H1 (cell line): Measurements from ENCODE around the gene CLEC18B. TPM values are rescaled to one million over a fixed set of nuclear protein-coding genes. Genes with fewer than 3 reads are reported as not detected.
"Not testable (repeated sequence)": the region's sequence is repeated elsewhere in the genome, so short reads cannot be mapped to it uniquely, and the experiment has no call there.

Experiments used
- CTCF ChIA-PET: fragments of 300-600 bp; sonication (Branson Sonifier 250); formaldehyde crosslinking; loops from one replicate; lab custom pipeline; 2021; ENCODE audit not compliant: partially characterized antibody; lab: Charles Lee
- POLR2A ChIA-PET: fragments of 300-600 bp; sonication (Branson Sonifier 250); formaldehyde crosslinking; loops from one replicate; lab custom pipeline; 2021; ENCODE audit warnings: inconsistent platforms; ENCODE audit not compliant: partially characterized antibody; lab: Charles Lee
- DNase-seq, 2 experiments: peaks; one replicate each; pipeline versions ENCODE4 v3.0.0 to v3.0.0-alpha.2; 2010 to 2022; ENCODE audit warnings: low spot score in 2 of 2, low read depth in 1 of 2, mixed read lengths in 1 of 2
- FAIRE-seq: peaks from 2 replicates; lab custom pipeline; 2011; peaks lifted over from hg19 to GRCh38; lab: Jason Lieb, UNC
- H2AFZ ChIP-seq: 2 replicates; pipeline ENCODE4 v1.8.1; 2012; ENCODE audit warnings: low read length, inconsistent platforms
- H2AK5ac ChIP-seq: 2 replicates; pipeline ENCODE4 v1.6.1; 2013; ENCODE audit warnings: low read depth, low read length
- H2BK120ac ChIP-seq: replicated peaks from 2 replicates; pipeline ENCODE3; 2013; ENCODE audit warnings: low read depth, low read length, inconsistent platforms
- H2BK12ac ChIP-seq: 2 replicates; pipeline ENCODE4 v1.6.1; 2013; ENCODE audit warnings: low read depth, low read length
- H2BK15ac ChIP-seq: 2 replicates; pipeline ENCODE4 v1.6.1; 2013; ENCODE audit warnings: low read length
- H2BK20ac ChIP-seq: 2 replicates; pipeline ENCODE4 v1.6.1; 2013; ENCODE audit warnings: low read length
- H2BK5ac ChIP-seq: 2 replicates; pipeline ENCODE4 v1.6.1; 2013; ENCODE audit warnings: low read depth, low read length
- H3K14ac ChIP-seq: 2 replicates; pipeline ENCODE4 v1.6.1; 2013; ENCODE audit warnings: inconsistent platforms; ENCODE audit not compliant: insufficient read length
- H3K18ac ChIP-seq: 2 replicates; pipeline ENCODE4 v1.6.1; 2013; ENCODE audit warnings: low read length; ENCODE audit errors: extremely low read depth
- H3K23ac ChIP-seq: 2 replicates; pipeline ENCODE4 v1.6.1; 2013; ENCODE audit warnings: inconsistent platforms; ENCODE audit not compliant: insufficient read length
- H3K23me2 ChIP-seq: 2 replicates; pipeline ENCODE4 v1.6.1; 2013; ENCODE audit warnings: low read depth, low read length
- H3K27ac ChIP-seq: 2 replicates; pipeline ENCODE4 v1.6.1; 2011; ENCODE audit warnings: low read depth, low read length, inconsistent platforms
- H3K27me3 ChIP-seq, 4 experiments: replicated peaks in 1 of 4; 1 replicate in 1 of 4; 2 replicates in 3 of 4; pipeline versions ENCODE4 v1.6.1 to v1.8.1; 2011 to 2013; ENCODE audit warnings: low read length in 3 of 4, mild to moderate bottlenecking in 3 of 4, inconsistent platforms in 2 of 4, mixed read lengths in 2 of 4, moderate library complexity in 1 of 4; ENCODE audit not compliant: control insufficient read depth in 3 of 4, insufficient read depth in 3 of 4; ENCODE audit errors: extremely low read depth in 1 of 4
- H3K36me3 ChIP-seq, 4 experiments: 2 replicates each; pipeline versions ENCODE4 v1.6.1 to v1.8.1; 2011 to 2013; ENCODE audit warnings: mild to moderate bottlenecking in 4 of 4, low read length in 3 of 4, moderate library complexity in 2 of 4, control low read depth in 1 of 4, inconsistent platforms in 1 of 4; ENCODE audit not compliant: insufficient read depth in 4 of 4, control insufficient read depth in 2 of 4
- H3K4ac ChIP-seq: replicated peaks from 2 replicates; pipeline ENCODE3; 2013; ENCODE audit warnings: low read length, low read depth, mixed read lengths, inconsistent platforms; ENCODE audit not compliant: insufficient read length
- H3K4me1 ChIP-seq, 4 experiments: replicated peaks in 1 of 4; 1 replicate in 1 of 4; 2 replicates in 3 of 4; pipeline versions ENCODE4 v1.6.1 to v1.8.1; 2011 to 2013; ENCODE audit warnings: low read length in 3 of 4, inconsistent platforms in 2 of 4, mixed read lengths in 1 of 4; ENCODE audit not compliant: insufficient read depth in 4 of 4, control insufficient read depth in 3 of 4
- H3K4me2 ChIP-seq, 2 experiments: 2 replicates each; pipeline versions ENCODE4 v1.6.1 to v1.8.1; 2011 to 2013; ENCODE audit warnings: low read depth in 2 of 2, low read length in 2 of 2, control low read depth in 1 of 2, inconsistent platforms in 1 of 2, mild to moderate bottlenecking in 1 of 2; ENCODE audit not compliant: insufficient read depth in 1 of 2
- H3K4me3 ChIP-seq, 4 experiments: fragments of 200-600, 300-600 bp in 1 of 4; sonication (generic), shearing (Covaris generic), sonication (Bioruptor Twin) in 1 of 4; 2 replicates each; pipeline versions ENCODE4 v1.5.1 to v1.8.1; 2011 to 2016; ENCODE audit warnings: low read length in 4 of 4, low read depth in 3 of 4, control low read depth in 2 of 4, inconsistent platforms in 2 of 4, mild to moderate bottlenecking in 2 of 4, mixed read lengths in 1 of 4, moderate library complexity in 1 of 4; ENCODE audit not compliant: insufficient read depth in 2 of 4; ENCODE audit errors: extremely low read depth in 1 of 4
- H3K56ac ChIP-seq: replicated peaks from 2 replicates; pipeline ENCODE3; 2013; ENCODE audit warnings: low read depth, mild to moderate bottlenecking, mixed read lengths, low read length, inconsistent platforms; ENCODE audit not compliant: insufficient read length
- H3K79me1 ChIP-seq: 2 replicates; pipeline ENCODE4 v1.6.1; 2013; ENCODE audit warnings: low read depth, low read length, control low read depth
- H3K79me2 ChIP-seq, 2 experiments: 2 replicates each; pipeline versions ENCODE4 v1.6.1 to v1.8.1; 2012 to 2013; ENCODE audit warnings: low read length in 2 of 2, mild to moderate bottlenecking in 2 of 2, inconsistent platforms in 1 of 2; ENCODE audit not compliant: insufficient read depth in 2 of 2, control insufficient read depth in 1 of 2
- H3K9ac ChIP-seq, 4 experiments: replicated peaks in 1 of 4; 1 replicate in 1 of 4; 2 replicates in 3 of 4; pipeline versions ENCODE4 v1.6.1 to v1.8.1; 2011 to 2013; ENCODE audit warnings: low read depth in 3 of 4, low read length in 3 of 4, control low read depth in 2 of 4, mild to moderate bottlenecking in 2 of 4, moderate library complexity in 2 of 4, inconsistent platforms in 1 of 4; ENCODE audit errors: extremely low read depth in 1 of 4
- H3K9me3 ChIP-seq, 2 experiments: 2 replicates each; pipeline versions ENCODE4 v1.6.1 to v1.8.1; 2012 to 2013; ENCODE audit warnings: mild to moderate bottlenecking in 2 of 2, moderate library complexity in 2 of 2, control low read depth in 1 of 2, inconsistent platforms in 1 of 2, low read depth in 1 of 2, low read length in 1 of 2, mixed read lengths in 1 of 2; ENCODE audit not compliant: insufficient read depth in 2 of 2
- H4K20me1 ChIP-seq, 2 experiments: replicated peaks in 1 of 2; 2 replicates each; pipeline versions ENCODE3 to v1.8.1; 2011 to 2013; ENCODE audit warnings: inconsistent platforms in 2 of 2, low read length in 2 of 2, mild to moderate bottlenecking in 1 of 2; ENCODE audit not compliant: insufficient read depth in 2 of 2, control insufficient read depth in 1 of 2
- H4K5ac ChIP-seq: 2 replicates; pipeline ENCODE4 v1.6.1; 2013; ENCODE audit warnings: low read length, low read depth, mixed read lengths, inconsistent platforms; ENCODE audit not compliant: insufficient read length
- H4K8ac ChIP-seq: 2 replicates; pipeline ENCODE4 v1.8.0; 2013; ENCODE audit warnings: mild to moderate bottlenecking, moderate library complexity, low read length, inconsistent platforms; ENCODE audit not compliant: insufficient read depth; ENCODE audit errors: extremely low read depth
- H4K91ac ChIP-seq: replicated peaks from 2 replicates; pipeline ENCODE3; 2013; ENCODE audit warnings: low read length, mixed read lengths, inconsistent platforms; ENCODE audit not compliant: insufficient read length
- WGBS, 2 experiments: shearing (Covaris generic) in 1 of 2; methylation state at CpG; one replicate each; pipeline versions ENCODE4 v1.1.6 to v1.1.7; 2013 to 2015; ENCODE audit warnings: low lambda C conversion rate in 2 of 2, mixed read lengths in 2 of 2, inconsistent platforms in 1 of 2, low coverage in 1 of 2, missing lambda C conversion rate in 1 of 2; ENCODE audit not compliant: insufficient replicate concordance in 2 of 2, insufficient coverage in 1 of 2, insufficient read length in 1 of 2; ENCODE audit errors: extremely low coverage in 1 of 2, missing lambda C conversion rate in 1 of 2; 5-methylcytosine and 5-hydroxymethylcytosine counted together
- polyA plus RNA-seq, 7 experiments: library from polyadenylated mRNA; depleted of rRNA in 3 of 7; stranded (reverse) in 5 of 7; unstranded in 2 of 7; fragments of >200 nt in 5 of 7; fragments of 200-250 nt in 2 of 7; gene quantifications; 1 replicate in 5 of 7; 2 replicates in 1 of 7; 4 replicates in 1 of 7; pipeline versions ENCODE4 v1.2.1 to v1.2.3, GENCODE V29; 2011 to 2013; ENCODE audit warnings: missing spikeins in 2 of 7, mixed read lengths in 2 of 7
- total RNA-seq: library from RNA; stranded (reverse); fragmentation: NEBNext Ultra II Directional; extraction: Animal tissue kit (Norgen Biotek cat#: 25700); gene quantifications from 2 replicates; pipeline ENCODE4 v1.2.1, GENCODE V29; 2021

The CLEC18B gene
- total and polyA plus RNA-seq, 2 of the 8 experiments (the other 6 are each of a cell fraction or from before 2014, with no cell fraction given): 0.11 TPM; not detected in 1

GRCh38 chr16:74421482-74421785 lies 156 bp upstream of the CLEC18B start:
- H3K27ac ChIP-seq, H3K36me3 ChIP-seq, H2BK5ac ChIP-seq, H2BK12ac ChIP-seq, H3K4ac ChIP-seq, H3K23ac ChIP-seq, H3K27me3 ChIP-seq, H3K23me2 ChIP-seq, H3K79me2 ChIP-seq, DNase-seq, H2BK15ac ChIP-seq, H3K79me1 ChIP-seq, POLR2A ChIA-PET, H2AK5ac ChIP-seq, FAIRE-seq, H2BK120ac ChIP-seq, H3K4me2 ChIP-seq, H4K8ac ChIP-seq, CTCF ChIA-PET, H4K91ac ChIP-seq, H4K20me1 ChIP-seq, H3K4me1 ChIP-seq, H3K9ac ChIP-seq, H3K14ac ChIP-seq, H2BK20ac ChIP-seq, H3K18ac ChIP-seq, H3K4me3 ChIP-seq, H3K9me3 ChIP-seq, H2AFZ ChIP-seq, H3K56ac ChIP-seq, H4K5ac ChIP-seq: not testable (repeated sequence)
- WGBS, 2 experiments: 94% methylated on average over 6 of the region's 16 CpGs; no CpG with 5 or more reads in 1 of the 2 experiments

GRCh38 chr16:74419811-74420210 lies 1.5 kb downstream of the CLEC18B start:
- H3K79me2 ChIP-seq, H3K23me2 ChIP-seq, H2BK12ac ChIP-seq, H3K14ac ChIP-seq, DNase-seq, H2BK20ac ChIP-seq, H4K20me1 ChIP-seq, H3K4me1 ChIP-seq, H4K8ac ChIP-seq, H3K56ac ChIP-seq, H3K9me3 ChIP-seq, H3K18ac ChIP-seq, H3K4me3 ChIP-seq, H3K27ac ChIP-seq, CTCF ChIA-PET, H3K23ac ChIP-seq, H3K4ac ChIP-seq, H3K79me1 ChIP-seq, FAIRE-seq, H2BK120ac ChIP-seq, H4K91ac ChIP-seq, H2BK15ac ChIP-seq, H2AK5ac ChIP-seq, H3K36me3 ChIP-seq, H4K5ac ChIP-seq, POLR2A ChIA-PET, H3K27me3 ChIP-seq, H3K9ac ChIP-seq, H2AFZ ChIP-seq, H3K4me2 ChIP-seq, H2BK5ac ChIP-seq: not testable (repeated sequence)
- 86% methylated on average over 7 of the region's 14 CpGs; no CpG with 5 or more reads in 1 of the 2 experiments for WGBS, 2 experiments
